ENCODE data around the gene DTNB.

DTNB gene

GRCh38 chr2:25340181-25340921, 333.0 kb downstream of the DTNB start:
- Mint-ChIP-seq H3K27me3 (no peaks in the 10 kb centered on the region), H3K36me3 (ENCODE audit: low read depth) (no peaks in the 10 kb centered on the region), H3K4me3 (peak overlapping the region; percentile 70), H3K9me3 (no peaks in the 10 kb centered on the region), H3K4me1 (peaks cover 64% of the 10 kb centered on the region), H3K27ac (peak overlapping the region; percentile 60)
- ATAC-seq (no peak), DNase-seq (peak; percentile 44)

GRCh38 chr2:25339791-25340180, 333.6 kb downstream of the DTNB start:
- peak overlapping the region; percentile 70 for H3K4me3 Mint-ChIP-seq
- H3K4me1 Mint-ChIP-seq, result peaks cover 65% of the 10 kb centered on the region
- no peaks in the 10 kb centered on the region for H3K36me3 Mint-ChIP-seq (ENCODE audit: low read depth)
- DNase-seq, result no peak
- H3K9me3 Mint-ChIP-seq, result no peaks in the 10 kb centered on the region
- H3K27me3 Mint-ChIP-seq, result no peaks in the 10 kb centered on the region
- peak overlapping the region; percentile 60 for H3K27ac Mint-ChIP-seq
- no peak for ATAC-seq

- Mint-ChIP-seq H3K27ac (peak overlapping the region; percentile 86), H3K36me3 (ENCODE audit: low read depth) (no peaks in the 10 kb centered on the region), H3K4me1 (peaks cover 67% of the 10 kb centered on the region), H3K9me3 (no peaks in the 10 kb centered on the region), H3K4me3 (peak overlapping the region; percentile 70), H3K27me3 (no peaks in the 10 kb centered on the region)
- DNase-seq, result no peak
- ATAC-seq, result no peak
These were observed 334.1 kb downstream of the DTNB start for GRCh38 chr2:25339211-25339674.

GRCh38 chr2:25338401-25338800, 335.0 kb downstream of the DTNB start:
- Mint-ChIP-seq H3K9me3 (no peaks in the 10 kb centered on the region), H3K4me1 (peaks cover 71% of the 10 kb centered on the region), H3K36me3 (ENCODE audit: low read depth) (no peaks in the 10 kb centered on the region), H3K27ac (peak overlapping the region; percentile 86), H3K4me3 (peak overlapping the region; percentile 70), H3K27me3 (no peaks in the 10 kb centered on the region)
- no peak for DNase-seq
- ATAC-seq, result no peak

- H3K4me1 Mint-ChIP-seq, result peaks cover 71% of the 10 kb centered on the region
- DNase-seq (no peak), ATAC-seq (no peak)
- H3K27ac Mint-ChIP-seq, result peak overlapping the region; percentile 86
- H3K9me3 Mint-ChIP-seq, result no peaks in the 10 kb centered on the region
- no peaks in the 10 kb centered on the region for H3K36me3 Mint-ChIP-seq (ENCODE audit: low read depth)
- H3K4me3 Mint-ChIP-seq, result peak overlapping the region; percentile 54
- H3K27me3 Mint-ChIP-seq, result no peaks in the 10 kb centered on the region
These were observed 335.5 kb downstream of the DTNB start for GRCh38 chr2:25337891-25338290.

- peaks cover 73% of the 10 kb centered on the region for H3K4me1 Mint-ChIP-seq
- ATAC-seq, result no peak
These were observed 336.1 kb downstream of the DTNB start for GRCh38 chr2:25337276-25337675.

GRCh38 chr2:25336383-25336841, 337.0 kb downstream of the DTNB start:
- no peak for ATAC-seq
- H3K4me3 Mint-ChIP-seq, result peak overlapping the region; percentile 43
- H3K9me3 Mint-ChIP-seq, result no peaks in the 10 kb centered on the region
- H3K27me3 Mint-ChIP-seq, result no peaks in the 10 kb centered on the region
- peak overlapping the region; percentile 86 for H3K27ac Mint-ChIP-seq
- H3K4me1 Mint-ChIP-seq, result peaks cover 82% of the 10 kb centered on the region
- peaks cover 2% of the 10 kb centered on the region for H3K36me3 Mint-ChIP-seq (ENCODE audit: low read depth)
- DNase-seq, result no peak

More at GRCh38 chr2:25337276-25337675, 336.1 kb downstream of the DTNB start:
- DNase-seq, result no peak
- Mint-ChIP-seq H3K36me3 (ENCODE audit: low read depth) (no peaks in the 10 kb centered on the region), H3K9me3 (no peaks in the 10 kb centered on the region), H3K27ac (peak overlapping the region; percentile 86), H3K4me3 (peak overlapping the region; percentile 54), H3K27me3 (no peaks in the 10 kb centered on the region)

GRCh38 chr2:25335971-25336370, 337.4 kb downstream of the DTNB start:
- no peak overlapping the region for H3K27ac Mint-ChIP-seq
- no peaks in the 10 kb centered on the region for H3K9me3 Mint-ChIP-seq
- no peaks in the 10 kb centered on the region for H3K27me3 Mint-ChIP-seq
- H3K36me3 Mint-ChIP-seq (ENCODE audit: low read depth), result peaks cover 6% of the 10 kb centered on the region
- peaks cover 86% of the 10 kb centered on the region for H3K4me1 Mint-ChIP-seq
- ATAC-seq (no peak), DNase-seq (no peak)
- no peak overlapping the region for H3K4me3 Mint-ChIP-seq

GRCh38 chr2:25335204-25335603, 338.2 kb downstream of the DTNB start:
- H3K27me3 Mint-ChIP-seq, result no peaks in the 10 kb centered on the region
- H3K27ac Mint-ChIP-seq, result peak overlapping the region; percentile 55
- H3K4me3 Mint-ChIP-seq, result peak overlapping the region; percentile 1
- peaks cover 92% of the 10 kb centered on the region for H3K4me1 Mint-ChIP-seq
- no peak for ATAC-seq
- H3K36me3 Mint-ChIP-seq (ENCODE audit: low read depth), result peaks cover 9% of the 10 kb centered on the region
- no peak for DNase-seq
- H3K9me3 Mint-ChIP-seq, result no peaks in the 10 kb centered on the region

- peaks cover 9% of the 10 kb centered on the region for H3K36me3 Mint-ChIP-seq (ENCODE audit: low read depth)
- H3K4me3 Mint-ChIP-seq, result peak overlapping the region; percentile 1
- ATAC-seq (no peak), DNase-seq (no peak)
- no peaks in the 10 kb centered on the region for H3K27me3 Mint-ChIP-seq
- H3K27ac Mint-ChIP-seq, result peak overlapping the region; percentile 55
- peaks cover 93% of the 10 kb centered on the region for H3K4me1 Mint-ChIP-seq
- H3K9me3 Mint-ChIP-seq, result no peaks in the 10 kb centered on the region
These were observed 338.9 kb downstream of the DTNB start for GRCh38 chr2:25334482-25334881.

GRCh38 chr2:25333981-25334380, 339.4 kb downstream of the DTNB start:
- H3K9me3 Mint-ChIP-seq, result no peaks in the 10 kb centered on the region
- peaks cover 88% of the 10 kb centered on the region for H3K4me1 Mint-ChIP-seq
- ATAC-seq (no peak), DNase-seq (no peak)
- H3K27me3 Mint-ChIP-seq, result no peaks in the 10 kb centered on the region
- H3K27ac Mint-ChIP-seq, result peak overlapping the region; percentile 55
- peaks cover 9% of the 10 kb centered on the region for H3K36me3 Mint-ChIP-seq (ENCODE audit: low read depth)
- H3K4me3 Mint-ChIP-seq, result no peak overlapping the region

GRCh38 chr2:25332571-25332970, 340.8 kb downstream of the DTNB start:
- DNase-seq, result no peak
- Mint-ChIP-seq H3K4me1 (peaks cover 77% of the 10 kb centered on the region), H3K9me3 (peaks cover 4% of the 10 kb centered on the region), H3K27ac (peak overlapping the region; percentile 83), H3K36me3 (ENCODE audit: low read depth) (peaks cover 14% of the 10 kb centered on the region), H3K4me3 (no peak overlapping the region), H3K27me3 (no peaks in the 10 kb centered on the region)
- ATAC-seq, result no peak

GRCh38 chr2:25331686-25332365, 341.6 kb downstream of the DTNB start:
- peak; percentile 76 for DNase-seq
- ATAC-seq, result peak; percentile 94
- H3K4me1 Mint-ChIP-seq, result peaks cover 71% of the 10 kb centered on the region
- peaks cover 11% of the 10 kb centered on the region for H3K9me3 Mint-ChIP-seq
- H3K4me3 Mint-ChIP-seq, result peak overlapping the region; percentile 31
- peak overlapping the region; percentile 83 for H3K27ac Mint-ChIP-seq
- H3K36me3 Mint-ChIP-seq (ENCODE audit: low read depth), result peaks cover 21% of the 10 kb centered on the region
- no peaks in the 10 kb centered on the region for H3K27me3 Mint-ChIP-seq

GRCh38 chr2:25330937-25331336, 342.4 kb downstream of the DTNB start:
- ATAC-seq, result no peak
- Mint-ChIP-seq H3K27me3 (no peaks in the 10 kb centered on the region), H3K4me1 (peaks cover 65% of the 10 kb centered on the region), H3K27ac (peak overlapping the region; percentile 83), H3K36me3 (ENCODE audit: low read depth) (peaks cover 29% of the 10 kb centered on the region), H3K9me3 (peaks cover 15% of the 10 kb centered on the region), H3K4me3 (no peak overlapping the region)
- no peak for DNase-seq

- Mint-ChIP-seq H3K4me3 (no peak overlapping the region), H3K36me3 (ENCODE audit: low read depth) (peaks cover 33% of the 10 kb centered on the region), H3K27me3 (no peaks in the 10 kb centered on the region), H3K4me1 (peaks cover 63% of the 10 kb centered on the region), H3K27ac (no peak overlapping the region), H3K9me3 (peaks cover 16% of the 10 kb centered on the region)
- no peak for ATAC-seq
- no peak for DNase-seq
These were observed 343.1 kb downstream of the DTNB start for GRCh38 chr2:25330273-25330672.

Measured in activated naive CD8-positive, alpha-beta T cell treated with anti-CD3 and anti-CD28 coated beads, Interleukin-2, amount 50 U/mL, for 24 hours (primary cell).